Nephron progenitor cell (in vitro differentiated cells): ENCODE measurements around the gene ALDH9A1.
"Not testable (repeated sequence)": the region's sequence is repeated elsewhere in the genome, so short reads cannot be mapped to it uniquely, and the experiment has no call there.

Source experiments
- DNase-seq: peaks from one replicate; pipeline ENCODE4 v3.0.0; 2021
- H3K27ac Mint-ChIP-seq: 2 replicates; pipeline ENCODE4 v1.8.0; 2021; ENCODE audit warnings: mild to moderate bottlenecking, moderate library complexity, mixed read lengths
- H3K27me3 Mint-ChIP-seq: 2 replicates; pipeline ENCODE4 v1.8.0; 2021; ENCODE audit warnings: mild to moderate bottlenecking, low read depth, mixed read lengths; ENCODE audit not compliant: poor library complexity
- H3K36me3 Mint-ChIP-seq: 2 replicates; pipeline ENCODE4 v1.8.0; 2021; ENCODE audit warnings: low read depth, mixed read lengths
- H3K4me1 Mint-ChIP-seq: 2 replicates; pipeline ENCODE4 v1.8.0; 2021; ENCODE audit warnings: mixed read lengths
- H3K4me3 Mint-ChIP-seq: 2 replicates; pipeline ENCODE4 v1.8.0; 2021; ENCODE audit warnings: mild to moderate bottlenecking, moderate library complexity, mixed read lengths
- H3K9me3 Mint-ChIP-seq: 2 replicates; pipeline ENCODE4 v1.8.0; 2021; ENCODE audit warnings: mild to moderate bottlenecking, moderate library complexity, mixed read lengths
- TF ChIP-seq, protein P1 (sequence below): fragments of 200-600 bp; sonication (generic); IDR thresholded peaks from 2 replicates; pipeline ENCODE4 v1.5.0; 2021; ENCODE audit warnings: antibody characterized with exemption

ALDH9A1 gene

DNA sequence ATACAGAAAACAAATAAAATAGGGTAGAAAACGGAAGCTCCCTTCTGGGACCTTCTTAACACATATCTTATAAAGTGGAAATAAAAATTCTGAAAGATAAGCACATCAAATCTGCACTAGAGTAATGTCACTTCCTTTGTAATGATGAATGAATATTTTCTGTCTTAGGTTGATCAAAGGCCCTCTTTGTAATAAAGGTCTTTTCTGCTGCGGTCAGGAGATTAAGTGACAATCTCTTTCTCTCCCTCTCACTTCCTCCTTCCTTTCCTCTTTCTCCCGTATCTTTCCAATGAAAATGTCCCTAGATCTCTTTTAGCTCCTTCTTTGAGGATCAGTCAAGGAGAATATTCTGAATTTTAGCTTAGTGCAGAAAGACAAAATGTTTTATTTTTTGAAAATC, 36.5 kb upstream of the ALDH9A1 start:
- Mint-ChIP-seq H3K27ac (no peak overlapping the region), H3K4me1 (peaks cover 7% of the 10 kb centered on the region), H3K9me3 (no peaks in the 10 kb centered on the region), H3K36me3 (peaks cover 55% of the 10 kb centered on the region), H3K27me3 (no peaks in the 10 kb centered on the region), H3K4me3 (no peak overlapping the region)
- TF ChIP-seq, protein P1, sequence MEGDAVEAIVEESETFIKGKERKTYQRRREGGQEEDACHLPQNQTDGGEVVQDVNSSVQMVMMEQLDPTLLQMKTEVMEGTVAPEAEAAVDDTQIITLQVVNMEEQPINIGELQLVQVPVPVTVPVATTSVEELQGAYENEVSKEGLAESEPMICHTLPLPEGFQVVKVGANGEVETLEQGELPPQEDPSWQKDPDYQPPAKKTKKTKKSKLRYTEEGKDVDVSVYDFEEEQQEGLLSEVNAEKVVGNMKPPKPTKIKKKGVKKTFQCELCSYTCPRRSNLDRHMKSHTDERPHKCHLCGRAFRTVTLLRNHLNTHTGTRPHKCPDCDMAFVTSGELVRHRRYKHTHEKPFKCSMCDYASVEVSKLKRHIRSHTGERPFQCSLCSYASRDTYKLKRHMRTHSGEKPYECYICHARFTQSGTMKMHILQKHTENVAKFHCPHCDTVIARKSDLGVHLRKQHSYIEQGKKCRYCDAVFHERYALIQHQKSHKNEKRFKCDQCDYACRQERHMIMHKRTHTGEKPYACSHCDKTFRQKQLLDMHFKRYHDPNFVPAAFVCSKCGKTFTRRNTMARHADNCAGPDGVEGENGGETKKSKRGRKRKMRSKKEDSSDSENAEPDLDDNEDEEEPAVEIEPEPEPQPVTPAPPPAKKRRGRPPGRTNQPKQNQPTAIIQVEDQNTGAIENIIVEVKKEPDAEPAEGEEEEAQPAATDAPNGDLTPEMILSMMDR, result no peak
- no peak for DNase-seq

DNA sequence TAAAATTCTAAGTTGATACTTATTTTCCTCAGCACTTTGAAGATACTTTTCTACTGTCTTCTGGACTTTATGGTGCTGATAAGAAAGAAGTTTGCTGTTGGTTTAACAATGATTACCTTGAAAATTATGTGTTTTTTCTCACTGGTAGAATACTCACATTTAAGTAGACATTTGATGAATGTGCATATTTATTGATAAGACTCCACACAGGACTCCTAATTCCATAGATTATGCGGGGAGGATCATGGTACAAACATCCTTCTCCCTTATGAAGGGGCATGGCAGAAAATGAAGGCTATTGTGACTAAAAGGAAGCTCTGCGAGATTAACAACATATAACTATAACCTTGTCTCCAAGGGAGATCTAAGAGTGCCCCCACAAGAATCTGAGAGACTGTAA, 28.5 kb upstream of the ALDH9A1 start:
- Mint-ChIP-seq H3K36me3 (peaks cover 30% of the 10 kb centered on the region), H3K27ac (no peak overlapping the region), H3K27me3 (no peaks in the 10 kb centered on the region), H3K9me3 (no peaks in the 10 kb centered on the region), H3K4me3 (no peak overlapping the region), H3K4me1 (no peaks in the 10 kb centered on the region)
- DNase-seq, result no peak
- TF ChIP-seq, protein P1, result no peak

DNA sequence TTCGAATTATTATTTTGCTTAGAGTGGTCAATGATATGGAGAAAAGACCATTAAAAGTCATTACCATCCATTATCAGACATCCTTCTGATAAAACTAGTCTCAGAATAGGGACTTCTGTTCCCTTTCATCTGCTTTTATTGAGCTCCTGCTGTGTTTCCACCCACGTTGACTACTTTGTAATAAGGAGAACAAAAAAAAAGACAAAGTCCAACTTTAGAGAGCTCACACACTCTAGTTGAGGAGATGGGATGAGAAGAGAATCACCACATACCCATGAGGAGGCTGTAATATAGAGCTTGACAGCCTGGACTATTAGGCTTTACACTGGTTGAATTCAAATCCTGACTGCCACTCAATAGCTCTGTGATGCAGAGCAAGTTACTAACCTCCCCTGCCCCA, 27.8 kb upstream of the ALDH9A1 start:
- peaks cover 28% of the 10 kb centered on the region for H3K36me3 Mint-ChIP-seq
- H3K4me1 Mint-ChIP-seq, result no peaks in the 10 kb centered on the region
- no peaks in the 10 kb centered on the region for H3K9me3 Mint-ChIP-seq
- TF ChIP-seq, protein P1, result no peak
- H3K27me3 Mint-ChIP-seq, result peaks cover 4% of the 10 kb centered on the region
- DNase-seq, result no peak
- no peak overlapping the region for H3K4me3 Mint-ChIP-seq
- H3K27ac Mint-ChIP-seq, result no peak overlapping the region

DNA sequence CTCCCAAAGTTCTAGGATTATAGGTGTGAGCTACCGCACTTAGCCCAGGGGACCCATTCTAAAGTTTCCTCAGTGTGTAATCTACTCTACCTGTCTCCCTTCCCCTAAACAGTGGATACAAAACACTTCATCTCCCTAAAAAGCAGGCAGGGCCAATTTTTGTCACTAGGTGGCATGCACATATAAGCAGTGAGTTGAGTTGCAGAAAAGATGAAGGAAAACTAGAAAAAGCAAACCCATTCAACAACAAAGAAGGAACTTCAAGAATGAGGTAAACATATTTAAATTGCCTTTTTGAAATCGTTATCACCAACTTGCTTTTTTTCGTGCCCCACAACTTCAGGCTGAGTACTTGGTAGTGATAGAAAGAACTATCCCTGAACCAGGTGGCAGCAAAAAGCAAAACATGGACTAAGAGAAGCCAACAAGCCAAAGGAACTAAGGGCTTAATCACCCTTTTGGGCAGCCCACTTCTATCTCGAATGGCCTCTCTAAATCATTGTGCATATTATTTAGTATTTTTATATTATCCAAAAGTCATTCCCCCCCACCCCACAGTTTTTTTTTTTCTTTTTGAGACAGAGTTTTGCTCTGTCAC, 19.7 kb upstream of the ALDH9A1 start:
- H3K4me1 Mint-ChIP-seq, result no peaks in the 10 kb centered on the region
- peaks cover 7% of the 10 kb centered on the region for H3K27me3 Mint-ChIP-seq
- TF ChIP-seq, protein P1, result peak; percentile 53
- peak; percentile 26 for DNase-seq
- peaks cover 4% of the 10 kb centered on the region for H3K9me3 Mint-ChIP-seq
- no peaks in the 10 kb centered on the region for H3K36me3 Mint-ChIP-seq
- H3K27ac Mint-ChIP-seq, result no peak overlapping the region
- no peak overlapping the region for H3K4me3 Mint-ChIP-seq

DNA sequence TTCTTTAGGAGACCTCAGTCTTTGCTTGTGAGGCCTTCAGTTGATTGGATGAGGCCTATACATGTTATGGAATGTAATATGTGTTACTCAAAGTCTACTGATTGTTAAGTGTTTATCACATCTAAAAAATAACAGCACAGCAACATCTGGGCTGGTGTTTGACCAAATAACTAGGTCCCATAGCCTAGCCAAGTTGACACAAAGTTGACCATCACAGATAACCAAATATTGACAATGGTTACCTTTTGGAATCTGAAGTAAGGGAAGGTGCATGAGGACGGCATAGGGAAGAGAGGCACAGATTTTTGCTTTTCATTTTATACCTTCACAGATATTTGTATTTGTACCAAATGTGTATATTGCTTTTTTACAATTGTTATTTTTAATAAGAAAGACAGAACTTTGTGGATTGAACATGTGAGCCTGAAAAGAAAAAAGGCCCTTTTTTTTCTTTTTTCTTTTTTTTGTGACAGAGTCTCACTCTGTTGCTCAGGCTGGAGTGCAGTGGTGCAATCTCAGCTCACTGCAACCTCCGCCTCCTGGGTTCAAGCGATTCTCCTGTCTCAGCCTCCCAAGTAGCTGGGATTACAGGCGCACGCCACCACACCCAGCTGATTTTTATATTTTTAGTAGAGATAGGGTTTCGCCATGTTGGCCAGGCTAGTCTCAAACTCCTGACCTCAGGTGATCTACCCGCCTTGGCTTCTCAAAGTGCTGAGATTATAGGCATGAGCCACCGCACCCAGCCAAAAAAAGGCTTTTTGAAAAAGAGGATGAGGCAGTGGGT, 18.1 kb upstream of the ALDH9A1 start:
- not testable (repeated sequence) for H3K36me3 Mint-ChIP-seq, H3K9me3 Mint-ChIP-seq, H3K4me1 Mint-ChIP-seq, H3K27me3 Mint-ChIP-seq, H3K27ac Mint-ChIP-seq, H3K4me3 Mint-ChIP-seq, DNase-seq

DNA sequence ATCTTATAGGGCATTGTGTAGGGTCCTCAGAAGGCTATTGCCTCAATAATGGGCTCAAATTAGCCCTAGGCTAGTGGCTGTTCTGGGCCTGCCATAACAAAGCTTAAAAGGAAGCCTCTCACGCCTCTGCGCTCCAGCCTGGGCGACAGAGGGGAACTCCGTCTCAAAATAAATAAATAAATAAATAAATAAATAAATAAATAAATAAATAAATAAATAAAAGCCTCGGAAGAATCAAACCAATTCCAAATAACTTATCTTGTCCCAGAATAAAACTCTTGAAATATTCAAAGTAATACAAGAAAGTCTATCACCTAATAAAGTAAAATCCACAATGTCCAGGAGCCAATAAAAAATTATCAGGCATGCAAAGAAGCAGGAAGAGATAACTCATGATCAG, 14.4 kb upstream of the ALDH9A1 start:
- Mint-ChIP-seq H3K27me3 (peaks cover 25% of the 10 kb centered on the region), H3K4me3 (no peak overlapping the region)

More for the DNA sequence above, 14.4 kb upstream of the ALDH9A1 start:
- no peak for DNase-seq
- peaks cover 7% of the 10 kb centered on the region for H3K9me3 Mint-ChIP-seq
- TF ChIP-seq, protein P1, result no peak
- no peaks in the 10 kb centered on the region for H3K4me1 Mint-ChIP-seq
- H3K36me3 Mint-ChIP-seq, result no peaks in the 10 kb centered on the region
- H3K27ac Mint-ChIP-seq, result no peak overlapping the region
